SH-SY5Y (cell line): ENCODE results near the gene ZCCHC10.

Experiments used
- GATA2 ChIP-seq: IDR thresholded peaks from 2 replicates; pipeline ENCODE4 v1.6.1; 2011; ENCODE audit warnings: mild to moderate bottlenecking, low read depth, low read length
- GATA3 ChIP-seq: IDR thresholded peaks from 2 replicates; pipeline ENCODE4 v1.6.1; 2011; ENCODE audit warnings: low read depth, mild to moderate bottlenecking, low read length, moderate library complexity

GRCh38 chr5:133006653-133007052 is 19.7 kb downstream of the ZCCHC10 start:
- TF ChIP-seq GATA3 (no peak), GATA2 (no peak)
